HG03521 (cell line): Measurements from ENCODE around the gene ADAM22.
A peak's percentile ranks its signal among the peaks of the same experiment; 100 is the strongest.

ENCODE experiments used
- ATAC-seq: cut with Tn5 transposase; IDR thresholded peaks from one replicate; pipeline ENCODE4 v1.9.1; 2021; ENCODE audit warnings: mild to moderate bottlenecking, moderate library complexity; ENCODE audit not compliant: unreplicated experiment

The ADAM22 gene

GRCh38 chr7:88101769-88102168 is 167.7 kb downstream of the ADAM22 start:
- ATAC-seq = no peak

- ATAC-seq = no peak
These were observed 168.6 kb downstream of the ADAM22 start for GRCh38 chr7:88102675-88103074.

- ATAC-seq = no peak
These were observed 170.7 kb downstream of the ADAM22 start for GRCh38 chr7:88104732-88105131.

- no peak for ATAC-seq
These were observed 171.2 kb downstream of the ADAM22 start for GRCh38 chr7:88105231-88105630.

GRCh38 chr7:88106434-88106833 is 172.4 kb downstream of the ADAM22 start:
- no peak for ATAC-seq

GRCh38 chr7:88109612-88110011 is 175.6 kb downstream of the ADAM22 start:
- no peak for ATAC-seq

GRCh38 chr7:88111140-88111743 is 177.2 kb downstream of the ADAM22 start:
- peak; percentile 47 for ATAC-seq

- ATAC-seq = no peak
These were observed 178.0 kb downstream of the ADAM22 start for GRCh38 chr7:88111954-88112471.

GRCh38 chr7:88115258-88115796 is 181.3 kb downstream of the ADAM22 start:
- no peak for ATAC-seq

GRCh38 chr7:88115816-88116215 is 181.8 kb downstream of the ADAM22 start:
- ATAC-seq = no peak

GRCh38 chr7:88116235-88116795 is 182.3 kb downstream of the ADAM22 start:
- ATAC-seq = no peak

- ATAC-seq = no peak
These were observed 183.3 kb downstream of the ADAM22 start for GRCh38 chr7:88117325-88117724.

- ATAC-seq = no peak
These were observed 187.3 kb downstream of the ADAM22 start for GRCh38 chr7:88121335-88121734.

GRCh38 chr7:88127637-88128290 is 193.7 kb downstream of the ADAM22 start:
- ATAC-seq = no peak

- peak; percentile 50 for ATAC-seq
These were observed 198.7 kb downstream of the ADAM22 start for GRCh38 chr7:88132725-88133124.

- no peak for ATAC-seq
These were observed 206.9 kb downstream of the ADAM22 start for GRCh38 chr7:88140947-88141346.

- no peak for ATAC-seq
These were observed 207.4 kb downstream of the ADAM22 start for GRCh38 chr7:88141479-88141878.

- no peak for ATAC-seq
These were observed 207.9 kb downstream of the ADAM22 start for GRCh38 chr7:88141953-88142352.

GRCh38 chr7:88146616-88147015 is 212.6 kb downstream of the ADAM22 start:
- ATAC-seq = no peak

GRCh38 chr7:88147341-88147740 is 213.3 kb downstream of the ADAM22 start:
- no peak for ATAC-seq

GRCh38 chr7:88147949-88148348 is 213.9 kb downstream of the ADAM22 start:
- ATAC-seq = no peak

- no peak for ATAC-seq
These were observed 216.0 kb downstream of the ADAM22 start for GRCh38 chr7:88150033-88150432.
